Chondrocyte (in vitro differentiated cells): Measurements from ENCODE around the gene RNF167. TPM values are rescaled to one million over a fixed set of nuclear protein-coding genes. Genes with fewer than 3 reads are reported as not detected.

Source experiments
- DNase-seq: peaks from one replicate; pipeline ENCODE4 v3.0.0; 2021; ENCODE audit warnings: mixed read lengths, low spot score
- H3K27ac Mint-ChIP-seq: one replicate; pipeline ENCODE4 v1.8.0; 2021; ENCODE audit warnings: mild to moderate bottlenecking, moderate library complexity, mixed read lengths; ENCODE audit not compliant: unreplicated experiment
- H3K27me3 Mint-ChIP-seq: 2 replicates; pipeline ENCODE4 v1.8.0; 2021; ENCODE audit warnings: low read depth, mixed read lengths
- H3K36me3 Mint-ChIP-seq: 2 replicates; pipeline ENCODE4 v1.8.0; 2021; ENCODE audit warnings: low read depth, mixed read lengths
- H3K4me1 Mint-ChIP-seq: 2 replicates; pipeline ENCODE4 v1.8.0; 2021; ENCODE audit warnings: low read depth, mild to moderate bottlenecking, mixed read lengths
- H3K4me3 Mint-ChIP-seq: one replicate; pipeline ENCODE4 v1.8.0; 2021; ENCODE audit warnings: mild to moderate bottlenecking, moderate library complexity, mixed read lengths; ENCODE audit not compliant: unreplicated experiment
- H3K9me3 Mint-ChIP-seq: 2 replicates; pipeline ENCODE4 v1.8.0; 2021; ENCODE audit warnings: low read depth, mixed read lengths
- total RNA-seq: library from RNA; stranded (reverse); gene quantifications from 3 replicates; pipeline ENCODE4 v1.2.1, GENCODE V29; 2021
- TF ChIP-seq, protein P1 (sequence below): fragments of 200-600 bp; sonication (generic); IDR thresholded peaks from 2 replicates; pipeline ENCODE4 v1.5.0; 2021; ENCODE audit warnings: antibody characterized with exemption, mild to moderate bottlenecking, moderate library complexity

RNF167 gene
- total RNA-seq, 1 donor from 2014 or later = 74.5 TPM

DNA sequence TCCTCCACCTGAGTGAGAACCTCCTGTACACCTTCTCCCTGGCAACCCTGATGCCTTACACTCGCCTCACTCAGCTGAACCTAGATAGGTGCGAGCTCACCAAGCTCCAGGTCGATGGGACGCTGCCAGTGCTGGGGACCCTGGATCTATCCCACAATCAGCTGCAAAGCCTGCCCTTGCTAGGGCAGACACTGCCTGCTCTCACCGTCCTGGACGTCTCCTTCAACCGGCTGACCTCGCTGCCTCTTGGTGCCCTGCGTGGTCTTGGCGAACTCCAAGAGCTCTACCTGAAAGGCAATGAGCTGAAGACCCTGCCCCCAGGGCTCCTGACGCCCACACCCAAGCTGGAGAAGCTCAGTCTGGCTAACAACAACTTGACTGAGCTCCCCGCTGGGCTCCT, 7.3 kb upstream of the RNF167 start:
- H3K9me3 Mint-ChIP-seq = no peaks in the 10 kb centered on the region
- TF ChIP-seq, protein P1, sequence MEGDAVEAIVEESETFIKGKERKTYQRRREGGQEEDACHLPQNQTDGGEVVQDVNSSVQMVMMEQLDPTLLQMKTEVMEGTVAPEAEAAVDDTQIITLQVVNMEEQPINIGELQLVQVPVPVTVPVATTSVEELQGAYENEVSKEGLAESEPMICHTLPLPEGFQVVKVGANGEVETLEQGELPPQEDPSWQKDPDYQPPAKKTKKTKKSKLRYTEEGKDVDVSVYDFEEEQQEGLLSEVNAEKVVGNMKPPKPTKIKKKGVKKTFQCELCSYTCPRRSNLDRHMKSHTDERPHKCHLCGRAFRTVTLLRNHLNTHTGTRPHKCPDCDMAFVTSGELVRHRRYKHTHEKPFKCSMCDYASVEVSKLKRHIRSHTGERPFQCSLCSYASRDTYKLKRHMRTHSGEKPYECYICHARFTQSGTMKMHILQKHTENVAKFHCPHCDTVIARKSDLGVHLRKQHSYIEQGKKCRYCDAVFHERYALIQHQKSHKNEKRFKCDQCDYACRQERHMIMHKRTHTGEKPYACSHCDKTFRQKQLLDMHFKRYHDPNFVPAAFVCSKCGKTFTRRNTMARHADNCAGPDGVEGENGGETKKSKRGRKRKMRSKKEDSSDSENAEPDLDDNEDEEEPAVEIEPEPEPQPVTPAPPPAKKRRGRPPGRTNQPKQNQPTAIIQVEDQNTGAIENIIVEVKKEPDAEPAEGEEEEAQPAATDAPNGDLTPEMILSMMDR = no peak
- peaks cover 9% of the 10 kb centered on the region for H3K4me1 Mint-ChIP-seq
- H3K27me3 Mint-ChIP-seq = no peaks in the 10 kb centered on the region
- H3K36me3 Mint-ChIP-seq = peaks cover 2% of the 10 kb centered on the region
- DNase-seq = no peak
- no peak overlapping the region for H3K4me3 Mint-ChIP-seq
- no peak overlapping the region for H3K27ac Mint-ChIP-seq

DNA sequence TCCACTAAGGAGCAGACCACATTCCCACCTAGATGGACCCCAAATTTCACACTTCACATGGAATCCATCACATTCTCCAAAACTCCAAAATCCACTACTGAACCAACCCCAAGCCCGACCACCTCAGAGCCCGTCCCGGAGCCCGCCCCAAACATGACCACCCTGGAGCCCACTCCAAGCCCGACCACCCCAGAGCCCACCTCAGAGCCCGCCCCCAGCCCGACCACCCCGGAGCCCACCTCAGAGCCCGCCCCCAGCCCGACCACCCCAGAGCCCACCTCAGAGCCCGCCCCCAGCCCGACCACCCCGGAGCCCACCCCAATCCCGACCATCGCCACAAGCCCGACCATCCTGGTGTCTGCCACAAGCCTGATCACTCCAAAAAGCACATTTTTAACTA, 6.4 kb upstream of the RNF167 start:
- Mint-ChIP-seq H3K9me3 (no peaks in the 10 kb centered on the region), H3K27me3 (no peaks in the 10 kb centered on the region), H3K4me1 (peaks cover 14% of the 10 kb centered on the region), H3K4me3 (no peak overlapping the region), H3K36me3 (peaks cover 2% of the 10 kb centered on the region), H3K27ac (no peak overlapping the region)
- TF ChIP-seq, protein P1 = no peak
- DNase-seq = no peak

DNA sequence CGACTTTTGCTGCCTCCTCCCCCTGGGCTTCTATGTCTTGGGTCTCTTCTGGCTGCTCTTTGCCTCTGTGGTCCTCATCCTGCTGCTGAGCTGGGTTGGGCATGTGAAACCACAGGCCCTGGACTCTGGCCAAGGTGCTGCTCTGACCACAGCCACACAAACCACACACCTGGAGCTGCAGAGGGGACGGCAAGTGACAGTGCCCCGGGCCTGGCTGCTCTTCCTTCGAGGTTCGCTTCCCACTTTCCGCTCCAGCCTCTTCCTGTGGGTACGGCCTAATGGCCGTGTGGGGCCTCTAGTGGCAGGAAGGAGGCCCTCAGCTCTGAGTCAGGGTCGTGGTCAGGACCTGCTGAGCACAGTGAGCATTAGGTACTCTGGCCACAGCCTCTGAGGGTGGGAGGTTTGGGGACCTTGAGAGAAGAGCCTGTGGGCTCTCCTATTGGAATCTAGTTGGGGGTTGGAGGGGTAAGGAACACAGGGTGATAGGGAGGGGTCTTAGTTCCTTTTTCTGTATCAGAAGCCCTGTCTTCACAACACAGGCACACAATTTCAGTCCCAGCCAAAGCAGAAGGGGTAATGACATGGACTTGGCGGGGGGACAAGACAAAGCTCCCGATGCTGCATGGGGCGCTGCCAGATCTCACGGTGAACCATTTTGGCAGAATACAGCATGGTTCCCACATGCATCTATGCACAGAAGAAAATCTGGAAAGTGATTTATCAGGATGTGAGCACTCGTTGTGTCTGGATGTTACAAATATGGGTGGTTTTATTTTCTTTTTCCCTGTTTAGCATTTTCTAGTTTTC, 5.7 kb upstream of the RNF167 start:
- no peak for DNase-seq
- H3K27ac Mint-ChIP-seq = peak overlapping the region; percentile 55
- H3K4me3 Mint-ChIP-seq = no peak overlapping the region
- no peaks in the 10 kb centered on the region for H3K27me3 Mint-ChIP-seq
- peaks cover 22% of the 10 kb centered on the region for H3K4me1 Mint-ChIP-seq
- TF ChIP-seq, protein P1 = peak; percentile 49
- no peaks in the 10 kb centered on the region for H3K36me3 Mint-ChIP-seq
- no peaks in the 10 kb centered on the region for H3K9me3 Mint-ChIP-seq

DNA sequence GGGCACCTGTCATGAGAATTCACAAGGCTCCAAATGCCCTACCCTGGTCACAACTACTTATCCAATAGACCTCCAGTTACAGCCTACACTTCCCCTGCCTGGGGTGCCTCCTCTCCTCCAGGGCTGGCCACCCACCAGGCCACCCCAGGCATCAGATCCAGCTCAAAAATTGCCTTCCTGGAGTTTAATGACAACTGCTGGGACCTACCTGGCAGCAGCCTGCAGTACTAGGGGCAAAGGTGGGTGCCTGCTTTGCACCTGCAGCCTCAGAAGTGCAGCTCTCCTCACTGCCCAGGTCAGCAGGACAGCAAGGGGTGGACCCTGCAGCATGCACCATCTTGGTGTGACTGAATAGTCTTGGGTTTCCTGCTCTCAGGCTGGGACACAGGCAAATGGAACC, 4.4 kb upstream of the RNF167 start:
- no peak overlapping the region for H3K4me3 Mint-ChIP-seq
- TF ChIP-seq, protein P1 = no peak

DNA sequence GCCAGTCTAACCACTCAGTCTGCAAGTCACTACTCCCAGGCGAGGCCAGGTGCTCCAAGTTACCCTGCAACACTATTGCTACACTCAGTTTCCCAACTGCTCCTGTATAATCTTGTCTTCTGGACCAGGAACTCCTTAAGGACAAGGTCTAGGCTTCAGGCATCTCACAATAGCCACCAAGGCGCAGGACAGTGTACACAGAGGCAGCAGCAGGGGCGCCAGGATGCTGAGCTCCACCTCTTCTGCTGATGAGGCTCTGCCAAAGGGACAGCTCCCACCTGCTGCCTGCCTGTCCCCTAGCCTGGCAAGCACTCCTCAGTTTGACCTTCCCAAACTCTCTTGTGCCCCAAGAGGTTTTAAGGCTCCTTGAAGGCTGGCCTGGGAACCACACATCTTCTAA, 3.6 kb upstream of the RNF167 start:
- no peaks in the 10 kb centered on the region for H3K36me3 Mint-ChIP-seq
- no peak overlapping the region for H3K27ac Mint-ChIP-seq
- H3K27me3 Mint-ChIP-seq = no peaks in the 10 kb centered on the region
- TF ChIP-seq, protein P1 = no peak
- peaks cover 30% of the 10 kb centered on the region for H3K4me1 Mint-ChIP-seq
- DNase-seq = no peak
- H3K4me3 Mint-ChIP-seq = no peak overlapping the region
- no peaks in the 10 kb centered on the region for H3K9me3 Mint-ChIP-seq

More for the DNA sequence above, 4.4 kb upstream of the RNF167 start:
- H3K27ac Mint-ChIP-seq = no peak overlapping the region
- no peaks in the 10 kb centered on the region for H3K36me3 Mint-ChIP-seq
- no peaks in the 10 kb centered on the region for H3K9me3 Mint-ChIP-seq
- peaks cover 23% of the 10 kb centered on the region for H3K4me1 Mint-ChIP-seq
- no peaks in the 10 kb centered on the region for H3K27me3 Mint-ChIP-seq
- no peak for DNase-seq
